H9 (cell line): ENCODE results near the gene EIF4G2. TPM values are rescaled to one million over a fixed set of nuclear protein-coding genes. Genes with fewer than 3 reads are reported as not detected.

Source experiments
- DNase-seq: peaks from one replicate; pipeline ENCODE4 v3.0.0-alpha.2; 2017
- H2AFZ ChIP-seq: one replicate; pipeline ENCODE4 v1.6.1; 2013; ENCODE audit warnings: mild to moderate bottlenecking, low read length, control low read depth, moderate library complexity
- H2AK5ac ChIP-seq: 2 replicates; pipeline ENCODE4 v1.6.1; 2013; ENCODE audit warnings: low read length, control low read depth, mixed read lengths; ENCODE audit not compliant: insufficient read length
- H2BK120ac ChIP-seq: one replicate; pipeline ENCODE4 v1.6.1; 2013; ENCODE audit warnings: low read depth, mild to moderate bottlenecking, low read length, control low read depth, inconsistent platforms; ENCODE audit not compliant: poor library complexity, severe bottlenecking
- H2BK12ac ChIP-seq: 2 replicates; pipeline ENCODE4 v1.6.1; 2013; ENCODE audit warnings: low read length, control low read depth, mixed read lengths, low read depth; ENCODE audit not compliant: insufficient read length
- H2BK15ac ChIP-seq: 2 replicates; pipeline ENCODE4 v1.6.1; 2013; ENCODE audit warnings: low read depth, low read length, control low read depth
- H2BK20ac ChIP-seq: one replicate; pipeline ENCODE4 v1.6.1; 2013; ENCODE audit warnings: low read depth, mild to moderate bottlenecking, low read length, control low read depth, inconsistent platforms; ENCODE audit not compliant: poor library complexity, severe bottlenecking
- H2BK5ac ChIP-seq: 2 replicates; pipeline ENCODE4 v1.6.1; 2013; ENCODE audit warnings: low read length, control low read depth, mixed read lengths; ENCODE audit not compliant: insufficient read length
- H3K14ac ChIP-seq: 2 replicates; pipeline ENCODE4 v1.6.1; 2013; ENCODE audit warnings: low read length, control low read depth; ENCODE audit not compliant: insufficient read depth
- H3K18ac ChIP-seq: 2 replicates; pipeline ENCODE4 v1.6.1; 2013; ENCODE audit warnings: low read depth, mild to moderate bottlenecking, mixed read lengths, low read length, control low read depth; ENCODE audit not compliant: insufficient read length
- H3K23ac ChIP-seq: 2 replicates; pipeline ENCODE4 v1.6.1; 2013; ENCODE audit warnings: low read length, control low read depth, mixed read lengths, low read depth; ENCODE audit not compliant: insufficient read length
- H3K23me2 ChIP-seq: 2 replicates; pipeline ENCODE4 v1.6.1; 2013; ENCODE audit warnings: low read depth, mild to moderate bottlenecking, mixed read lengths, low read length, control low read depth; ENCODE audit not compliant: insufficient read length, poor library complexity, severe bottlenecking
- H3K27ac ChIP-seq: 2 replicates; pipeline ENCODE4 v1.5.1; 2013; ENCODE audit warnings: low read length, control low read depth, mixed read lengths, low read depth; ENCODE audit not compliant: insufficient read length
- H3K27me3 ChIP-seq: 2 replicates; pipeline ENCODE4 v1.6.1; 2013; ENCODE audit warnings: low read length, control low read depth, inconsistent platforms; ENCODE audit not compliant: insufficient read depth
- H3K4ac ChIP-seq: 2 replicates; pipeline ENCODE4 v1.6.1; 2013; ENCODE audit warnings: low read depth, mild to moderate bottlenecking, control low read depth, inconsistent platforms, low read length, moderate library complexity
- H3K4me1 ChIP-seq: 2 replicates; pipeline ENCODE4 v1.6.1; 2013; ENCODE audit warnings: low read length, control low read depth, inconsistent platforms; ENCODE audit not compliant: insufficient read depth
- H3K4me2 ChIP-seq: 2 replicates; pipeline ENCODE4 v1.6.1; 2013; ENCODE audit warnings: low read length, control low read depth, mixed read lengths; ENCODE audit not compliant: insufficient read length, insufficient read depth
- H3K56ac ChIP-seq: 2 replicates; pipeline ENCODE4 v1.6.1; 2013; ENCODE audit warnings: low read depth, mild to moderate bottlenecking, mixed read lengths, low read length, control low read depth; ENCODE audit not compliant: insufficient read length
- H3K79me1 ChIP-seq: 2 replicates; pipeline ENCODE4 v1.6.1; 2013; ENCODE audit warnings: low read depth, mild to moderate bottlenecking, moderate library complexity, low read length, control low read depth, inconsistent platforms; ENCODE audit not compliant: insufficient read depth, poor library complexity, severe bottlenecking
- H3K79me2 ChIP-seq: 2 replicates; pipeline ENCODE4 v1.6.1; 2013; ENCODE audit warnings: low read length, control low read depth, inconsistent platforms; ENCODE audit not compliant: insufficient read depth
- H3K9ac ChIP-seq: 2 replicates; pipeline ENCODE4 v1.6.1; 2013; ENCODE audit warnings: low read length, control low read depth, mixed read lengths; ENCODE audit not compliant: insufficient read length; ENCODE audit errors: extremely low read depth
- H3K9me3 ChIP-seq: one replicate; pipeline ENCODE4 v1.6.1; 2013; ENCODE audit warnings: low read depth, low read length, inconsistent platforms; ENCODE audit not compliant: control insufficient read depth
- H3T11ph ChIP-seq: one replicate; pipeline ENCODE4 v1.6.1; 2013; ENCODE audit warnings: mild to moderate bottlenecking, low read length, control low read depth, inconsistent platforms
- H4K20me1 ChIP-seq: one replicate; pipeline ENCODE4 v1.6.1; 2013; ENCODE audit not compliant: control insufficient read depth, insufficient read length, insufficient read depth
- H4K5ac ChIP-seq: 2 replicates; pipeline ENCODE4 v1.6.1; 2013; ENCODE audit warnings: low read depth, mild to moderate bottlenecking, mixed read lengths, low read length, control low read depth; ENCODE audit not compliant: insufficient read length
- H4K8ac ChIP-seq: replicated peaks from 2 replicates; pipeline ENCODE4 v1.6.1; 2013; ENCODE audit warnings: low read length, control low read depth, mixed read lengths, low read depth; ENCODE audit not compliant: insufficient read length
- H4K91ac ChIP-seq: 2 replicates; pipeline ENCODE4 v1.6.1; 2013; ENCODE audit warnings: low read depth, mild to moderate bottlenecking, moderate library complexity, mixed read lengths, low read length, control low read depth; ENCODE audit not compliant: insufficient read length
- H3K27ac Mint-ChIP-seq, 3 experiments: 2 replicates in 2 of 3; 3 replicates in 1 of 3; pipeline ENCODE4 v1.8.0; 2020 to 2021; ENCODE audit warnings: mixed read lengths in 3 of 3, mild to moderate bottlenecking in 1 of 3, moderate library complexity in 1 of 3
- H3K27me3 Mint-ChIP-seq: 2 replicates; pipeline ENCODE4 v1.8.0; 2021; ENCODE audit warnings: low read depth, mild to moderate bottlenecking, moderate library complexity, mixed read lengths
- H3K36me3 Mint-ChIP-seq, 3 experiments: 2 replicates in 2 of 3; 3 replicates in 1 of 3; pipeline ENCODE4 v1.8.0; 2020 to 2021; ENCODE audit warnings: low read depth in 3 of 3, mixed read lengths in 3 of 3; ENCODE audit not compliant: insufficient read depth in 1 of 3
- H3K4me1 Mint-ChIP-seq, 2 experiments: 2 replicates each; pipeline ENCODE4 v1.8.0; 2020; ENCODE audit warnings: mixed read lengths in 2 of 2
- H3K4me3 Mint-ChIP-seq, 2 experiments: 2 replicates in 1 of 2; 3 replicates in 1 of 2; pipeline ENCODE4 v1.8.0; 2020 to 2021; ENCODE audit warnings: mild to moderate bottlenecking in 2 of 2, mixed read lengths in 2 of 2, moderate library complexity in 1 of 2
- H3K9me3 Mint-ChIP-seq, 2 experiments: 2 replicates in 1 of 2; 3 replicates in 1 of 2; pipeline ENCODE4 v1.8.0; 2020; ENCODE audit warnings: mild to moderate bottlenecking in 2 of 2, mixed read lengths in 2 of 2, moderate library complexity in 1 of 2
- WGBS: extraction: QIAGEN DNeasy Blood & Tissue Kit; methylation state at CpG from one replicate; pipeline ENCODE4 v1.1.7; 2013; ENCODE audit warnings: missing lambda C conversion rate, low lambda C conversion rate, mixed read lengths; ENCODE audit not compliant: insufficient read length; ENCODE audit errors: extremely low coverage; 5-methylcytosine and 5-hydroxymethylcytosine counted together
- total RNA-seq: library from RNA; stranded (reverse); gene quantifications from 2 replicates; pipeline ENCODE4 v1.2.1, GENCODE V29; 2021
- TF ChIP-seq, protein P1 (sequence below): fragments of 200-600 bp; sonication (generic); conservative IDR thresholded peaks from 3 replicates; pipeline ENCODE4 v1.8.0; 2021; ENCODE audit warnings: antibody characterized with exemption, mild to moderate bottlenecking

Gene EIF4G2
- total RNA-seq, 1 experiment from 2014 or later: 1,013 TPM

DNA sequence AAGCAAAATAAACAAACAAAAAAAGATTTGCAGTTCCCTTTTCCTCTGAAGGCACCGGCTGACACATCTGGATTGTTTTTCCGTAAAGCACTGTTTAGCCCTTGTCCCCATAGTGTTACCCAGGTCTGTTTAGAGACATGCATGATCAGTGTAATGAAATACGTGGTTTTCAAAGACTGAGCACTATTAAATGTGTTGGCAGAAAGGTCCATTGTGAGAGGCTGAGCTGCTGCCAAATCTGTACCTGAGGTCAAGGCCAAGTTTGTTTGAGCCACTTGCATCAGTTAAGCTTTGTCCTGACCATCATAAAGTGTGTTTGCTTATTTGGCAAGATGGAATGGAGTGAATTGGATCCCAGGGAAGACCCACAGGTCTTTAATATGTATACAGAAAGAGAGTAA is 31.3 kb downstream of the EIF4G2 start:
- no peaks in the 10 kb centered on the region for H3K4me1 ChIP-seq
- H2AK5ac ChIP-seq: no peak overlapping the region
- H4K91ac ChIP-seq: no peak overlapping the region
- H3K27me3 ChIP-seq: no peaks in the 10 kb centered on the region
- no peak overlapping the region for H3T11ph ChIP-seq
- no peak overlapping the region for H2BK15ac ChIP-seq
- H2BK120ac ChIP-seq: no peak overlapping the region
- H3K27ac Mint-ChIP-seq: no peak overlapping the region
- H3K4me2 ChIP-seq: no peak overlapping the region
- H3K14ac ChIP-seq: no peak overlapping the region
- no peaks in the 10 kb centered on the region for H3K79me2 ChIP-seq
- H3K27me3 Mint-ChIP-seq: no peaks in the 10 kb centered on the region
- no peak overlapping the region for H3K4me3 Mint-ChIP-seq
- H3K79me1 ChIP-seq: no peaks in the 10 kb centered on the region
- no peaks in the 10 kb centered on the region for H3K9me3 Mint-ChIP-seq
- no peak overlapping the region for H3K4ac ChIP-seq
- H3K27ac ChIP-seq: no peak overlapping the region
- H3K9me3 ChIP-seq: no peaks in the 10 kb centered on the region
- H3K18ac ChIP-seq: no peak overlapping the region
- DNase-seq: no peak
- no peak overlapping the region for H2AFZ ChIP-seq
- peaks cover 16 to 59% (median 49%) of the 10 kb centered on the region in 3 experiments; a peak in 6 of 7 replicates for H3K36me3 Mint-ChIP-seq
- H4K8ac ChIP-seq: no peak overlapping the region
- H3K23me2 ChIP-seq: no peaks in the 10 kb centered on the region
- 0 out of 4 replicates have a peak, but pooled peaks cover 0 to 3% of the 10 kb centered on the region in 2 experiments for H3K4me1 Mint-ChIP-seq
- no peak overlapping the region for H4K5ac ChIP-seq
- no peak overlapping the region for H2BK20ac ChIP-seq
- TF ChIP-seq, protein P1, sequence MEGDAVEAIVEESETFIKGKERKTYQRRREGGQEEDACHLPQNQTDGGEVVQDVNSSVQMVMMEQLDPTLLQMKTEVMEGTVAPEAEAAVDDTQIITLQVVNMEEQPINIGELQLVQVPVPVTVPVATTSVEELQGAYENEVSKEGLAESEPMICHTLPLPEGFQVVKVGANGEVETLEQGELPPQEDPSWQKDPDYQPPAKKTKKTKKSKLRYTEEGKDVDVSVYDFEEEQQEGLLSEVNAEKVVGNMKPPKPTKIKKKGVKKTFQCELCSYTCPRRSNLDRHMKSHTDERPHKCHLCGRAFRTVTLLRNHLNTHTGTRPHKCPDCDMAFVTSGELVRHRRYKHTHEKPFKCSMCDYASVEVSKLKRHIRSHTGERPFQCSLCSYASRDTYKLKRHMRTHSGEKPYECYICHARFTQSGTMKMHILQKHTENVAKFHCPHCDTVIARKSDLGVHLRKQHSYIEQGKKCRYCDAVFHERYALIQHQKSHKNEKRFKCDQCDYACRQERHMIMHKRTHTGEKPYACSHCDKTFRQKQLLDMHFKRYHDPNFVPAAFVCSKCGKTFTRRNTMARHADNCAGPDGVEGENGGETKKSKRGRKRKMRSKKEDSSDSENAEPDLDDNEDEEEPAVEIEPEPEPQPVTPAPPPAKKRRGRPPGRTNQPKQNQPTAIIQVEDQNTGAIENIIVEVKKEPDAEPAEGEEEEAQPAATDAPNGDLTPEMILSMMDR: no peak
- no peaks in the 10 kb centered on the region for H4K20me1 ChIP-seq
- H3K56ac ChIP-seq: no peak overlapping the region
- no CpG with 5 or more reads among the region's 3 CpGs for WGBS
- no peak overlapping the region for H2BK5ac ChIP-seq
- H3K23ac ChIP-seq: no peak overlapping the region
- no peak overlapping the region for H2BK12ac ChIP-seq
- no peak overlapping the region for H3K9ac ChIP-seq
